Measurements from ENCODE around the gene LYAR. TPM values are rescaled to one million over a fixed set of nuclear protein-coding genes. Genes with fewer than 3 reads are reported as not detected.

Gene LYAR
- total and polyA plus RNA-seq, 4 donors: 3.9 to 5.0 (median 4.6) TPM

GRCh38 chr4:4228356-4228668 is 61.6 kb downstream of the LYAR start:
- no peak for DNase-seq (ENCODE audit: low spot score)
- 84% methylated on average over 1 of the region's 1 CpG for WGBS
- H3K27ac ChIP-seq (ENCODE audit: low read depth in 1 of 2, low read length in 2 of 2): no peak overlapping the region
- H3K9me3 ChIP-seq (ENCODE audit: control insufficient read depth in 4 of 4, low read length in 3 of 4): peaks cover 0 to 1% (median 0%) of the 10 kb centered on the region in 4 donors
- H3K36me3 ChIP-seq (ENCODE audit: control insufficient read depth in 4 of 4, insufficient read depth in 3 of 4, low read depth in 1 of 4, low read length in 3 of 4): no peaks in the 10 kb centered on the region
- TF ChIP-seq TAF1 (conservative IDR thresholded peaks at IDR 0.05) (no peak), EGR1 (IDR thresholded peaks at IDR 0.05; ENCODE audit: low read depth in 2 of 2) (no peak), YY1 (IDR thresholded peaks at IDR 0.05) (no peak)
- peaks cover 0 to 3% (median 0%) of the 10 kb centered on the region in 4 donors for H3K4me1 ChIP-seq (ENCODE audit: control insufficient read depth in 4 of 4, insufficient read depth in 4 of 4, low read length in 3 of 4)
- peaks cover 0 to 6% (median 0%) of the 10 kb centered on the region in 4 donors for H3K27me3 ChIP-seq (ENCODE audit: control insufficient read depth in 4 of 4, insufficient read depth in 4 of 4, low read length in 3 of 4)
- H3K9ac ChIP-seq (ENCODE audit: low read depth in 1 of 2, low read length in 2 of 2): no peak overlapping the region
- no peak overlapping the region for H3K4me3 ChIP-seq (ENCODE audit: low read depth in 1 of 3, low read length in 3 of 3)

DNA sequence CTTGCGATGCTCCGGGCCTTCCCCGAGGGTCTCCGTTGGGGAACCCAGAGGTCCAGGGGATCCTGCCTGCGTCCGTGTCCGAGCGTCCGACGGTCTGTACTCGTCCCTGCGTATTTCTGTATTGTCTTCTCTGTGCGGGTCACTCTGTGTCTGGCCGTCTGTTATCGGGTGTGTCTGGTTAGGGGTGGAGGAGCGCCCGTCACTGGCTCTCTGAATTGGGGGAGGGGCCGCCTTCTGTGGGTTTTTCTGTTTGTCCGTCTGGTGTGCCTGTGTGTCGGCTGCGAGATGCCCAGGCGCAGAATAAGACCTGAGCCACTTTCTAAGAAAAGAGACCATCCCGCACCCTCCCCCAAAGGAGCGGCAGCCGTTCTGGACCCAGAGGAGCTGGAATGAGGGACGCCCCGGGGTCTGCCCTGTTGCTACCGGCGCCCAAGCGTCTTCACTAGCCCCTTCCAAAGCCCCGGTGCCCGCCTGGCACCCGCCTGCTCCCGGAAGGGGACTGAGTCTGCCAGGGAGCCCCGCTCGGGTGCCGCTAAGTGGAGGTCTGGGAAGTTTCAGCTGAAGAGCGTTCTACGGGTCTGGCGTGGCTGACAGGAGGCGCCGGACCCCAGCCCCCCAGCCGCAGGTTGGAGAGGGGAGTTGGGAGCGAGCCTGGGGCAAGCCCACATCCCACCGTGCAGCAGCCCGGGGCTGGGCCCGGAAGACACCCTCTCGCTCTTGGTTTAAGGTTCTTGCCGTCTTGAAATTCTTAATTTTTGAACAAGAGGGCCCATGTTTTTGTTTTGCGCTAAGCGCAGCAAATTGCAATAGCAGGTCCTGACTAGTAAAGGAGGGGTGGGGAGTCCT is 62.2 kb downstream of the LYAR start:
- Histone ChIP-seq H3K9me3 (ENCODE audit: control insufficient read depth in 4 of 4, low read length in 3 of 4) (no peaks in the 10 kb centered on the region), H3K4me3 (ENCODE audit: low read depth in 1 of 3, low read length in 3 of 3) (no peak overlapping the region), H3K27me3 (ENCODE audit: control insufficient read depth in 4 of 4, insufficient read depth in 4 of 4, low read length in 3 of 4) (peaks cover 0 to 6% (median 0%) of the 10 kb centered on the region in 4 donors), H3K36me3 (ENCODE audit: control insufficient read depth in 4 of 4, insufficient read depth in 3 of 4, low read depth in 1 of 4, low read length in 3 of 4) (no peaks in the 10 kb centered on the region), H3K4me1 (ENCODE audit: control insufficient read depth in 4 of 4, insufficient read depth in 4 of 4, low read length in 3 of 4) (peaks cover 0 to 3% (median 0%) of the 10 kb centered on the region in 4 donors), H3K27ac (ENCODE audit: low read depth in 1 of 2, low read length in 2 of 2) (no peak overlapping the region), H3K9ac (ENCODE audit: low read depth in 1 of 2, low read length in 2 of 2) (no peak overlapping the region)
- DNase-seq (ENCODE audit: low spot score): no peak
- TF ChIP-seq FOXA2 (IDR thresholded peaks at IDR 0.05) (no peak), GABPA (IDR thresholded peaks at IDR 0.05 in 1 of 2, conservative IDR thresholded peaks at IDR 0.05 in 1 of 2) (no peak), NR2F2 (IDR thresholded peaks at IDR 0.05) (no peak), JUND (IDR thresholded peaks at IDR 0.05) (no peak), EGR1 (IDR thresholded peaks at IDR 0.05; ENCODE audit: low read depth in 2 of 2) (no peak), HNF4A (conservative IDR thresholded peaks at IDR 0.05) (no peak), ZBTB33 (IDR thresholded peaks at IDR 0.05) (no peak), CTCF (IDR thresholded peaks at IDR 0.05; ENCODE audit: low read depth, low read length, missing input control) (no peak), HNF4G (IDR thresholded peaks at IDR 0.05) (no peak), RAD21 (IDR thresholded peaks at IDR 0.05) (no peak), RXRA (IDR thresholded peaks at IDR 0.05) (no peak), SP1 (IDR thresholded peaks at IDR 0.05) (no peak), YY1 (IDR thresholded peaks at IDR 0.05) (no peak), TAF1 (conservative IDR thresholded peaks at IDR 0.05) (no peak), FOXA1 (IDR thresholded peaks at IDR 0.05) (no peak)
- TF ChIP-seq, protein P1, sequence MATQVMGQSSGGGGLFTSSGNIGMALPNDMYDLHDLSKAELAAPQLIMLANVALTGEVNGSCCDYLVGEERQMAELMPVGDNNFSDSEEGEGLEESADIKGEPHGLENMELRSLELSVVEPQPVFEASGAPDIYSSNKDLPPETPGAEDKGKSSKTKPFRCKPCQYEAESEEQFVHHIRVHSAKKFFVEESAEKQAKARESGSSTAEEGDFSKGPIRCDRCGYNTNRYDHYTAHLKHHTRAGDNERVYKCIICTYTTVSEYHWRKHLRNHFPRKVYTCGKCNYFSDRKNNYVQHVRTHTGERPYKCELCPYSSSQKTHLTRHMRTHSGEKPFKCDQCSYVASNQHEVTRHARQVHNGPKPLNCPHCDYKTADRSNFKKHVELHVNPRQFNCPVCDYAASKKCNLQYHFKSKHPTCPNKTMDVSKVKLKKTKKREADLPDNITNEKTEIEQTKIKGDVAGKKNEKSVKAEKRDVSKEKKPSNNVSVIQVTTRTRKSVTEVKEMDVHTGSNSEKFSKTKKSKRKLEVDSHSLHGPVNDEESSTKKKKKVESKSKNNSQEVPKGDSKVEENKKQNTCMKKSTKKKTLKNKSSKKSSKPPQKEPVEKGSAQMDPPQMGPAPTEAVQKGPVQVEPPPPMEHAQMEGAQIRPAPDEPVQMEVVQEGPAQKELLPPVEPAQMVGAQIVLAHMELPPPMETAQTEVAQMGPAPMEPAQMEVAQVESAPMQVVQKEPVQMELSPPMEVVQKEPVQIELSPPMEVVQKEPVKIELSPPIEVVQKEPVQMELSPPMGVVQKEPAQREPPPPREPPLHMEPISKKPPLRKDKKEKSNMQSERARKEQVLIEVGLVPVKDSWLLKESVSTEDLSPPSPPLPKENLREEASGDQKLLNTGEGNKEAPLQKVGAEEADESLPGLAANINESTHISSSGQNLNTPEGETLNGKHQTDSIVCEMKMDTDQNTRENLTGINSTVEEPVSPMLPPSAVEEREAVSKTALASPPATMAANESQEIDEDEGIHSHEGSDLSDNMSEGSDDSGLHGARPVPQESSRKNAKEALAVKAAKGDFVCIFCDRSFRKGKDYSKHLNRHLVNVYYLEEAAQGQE (IDR thresholded peaks at IDR 0.05): no peak
- TF ChIP-seq, protein P2, sequence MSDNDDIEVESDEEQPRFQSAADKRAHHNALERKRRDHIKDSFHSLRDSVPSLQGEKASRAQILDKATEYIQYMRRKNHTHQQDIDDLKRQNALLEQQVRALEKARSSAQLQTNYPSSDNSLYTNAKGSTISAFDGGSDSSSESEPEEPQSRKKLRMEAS (IDR thresholded peaks at IDR 0.05): no peak
- TF ChIP-seq, protein P3, sequence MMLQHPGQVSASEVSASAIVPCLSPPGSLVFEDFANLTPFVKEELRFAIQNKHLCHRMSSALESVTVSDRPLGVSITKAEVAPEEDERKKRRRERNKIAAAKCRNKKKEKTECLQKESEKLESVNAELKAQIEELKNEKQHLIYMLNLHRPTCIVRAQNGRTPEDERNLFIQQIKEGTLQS (IDR thresholded peaks at IDR 0.05): no peak
- 12% methylated on average over 51 of the region's 51 CpGs for WGBS

Data from liver (tissue), 9 donors.